PC-9 (cell line): ENCODE data around the gene DNAJC2.

Experiments used
- EZH2 ChIP-seq: fragments of 200-600 bp; sonication (generic); IDR thresholded peaks from 2 replicates; pipeline ENCODE4 v1.8.0; 2017; ENCODE audit warnings: antibody characterized with exemption, low read depth
- TF ChIP-seq, protein P1 (sequence below): fragments of 200-600 bp; sonication (generic); conservative IDR thresholded peaks from 2 replicates; pipeline ENCODE4 v1.6.1; 2017; ENCODE audit warnings: mixed run types, antibody characterized with exemption, mild to moderate bottlenecking, moderate library complexity

DNA sequence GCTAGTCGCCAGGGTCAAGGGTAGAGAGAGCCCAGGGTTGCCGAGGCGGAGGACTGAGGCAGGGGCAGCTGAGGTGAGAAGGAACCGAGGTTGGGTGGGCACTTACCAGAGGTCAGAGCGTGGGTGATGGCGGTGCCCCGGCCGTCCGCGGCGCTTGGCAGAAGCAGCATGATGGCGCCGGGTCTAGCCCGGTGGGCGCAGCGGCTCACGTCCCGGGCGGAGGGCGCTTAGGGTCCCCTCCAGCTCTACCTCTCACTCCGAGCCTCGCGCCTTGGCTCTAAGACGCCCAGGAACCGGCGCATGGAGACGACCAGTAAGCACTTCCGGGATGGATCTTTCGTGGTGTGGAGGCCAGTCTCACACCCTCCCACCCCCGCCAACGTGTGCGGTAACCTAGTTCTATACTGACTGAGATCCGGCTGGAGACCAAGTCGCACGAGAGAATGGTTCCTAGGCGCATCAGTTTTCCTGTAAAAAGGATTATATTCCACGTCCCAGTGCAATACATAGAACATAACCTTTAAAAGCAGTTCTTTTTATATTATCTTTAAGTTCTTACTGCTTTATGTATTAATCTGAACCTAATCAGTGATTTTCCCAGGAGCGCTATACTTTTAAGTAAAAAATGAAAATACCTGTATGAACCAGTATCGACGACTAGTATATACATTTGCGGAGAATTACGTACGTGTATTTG is at the start of gene DNAJC2:
- TF ChIP-seq, protein P1, sequence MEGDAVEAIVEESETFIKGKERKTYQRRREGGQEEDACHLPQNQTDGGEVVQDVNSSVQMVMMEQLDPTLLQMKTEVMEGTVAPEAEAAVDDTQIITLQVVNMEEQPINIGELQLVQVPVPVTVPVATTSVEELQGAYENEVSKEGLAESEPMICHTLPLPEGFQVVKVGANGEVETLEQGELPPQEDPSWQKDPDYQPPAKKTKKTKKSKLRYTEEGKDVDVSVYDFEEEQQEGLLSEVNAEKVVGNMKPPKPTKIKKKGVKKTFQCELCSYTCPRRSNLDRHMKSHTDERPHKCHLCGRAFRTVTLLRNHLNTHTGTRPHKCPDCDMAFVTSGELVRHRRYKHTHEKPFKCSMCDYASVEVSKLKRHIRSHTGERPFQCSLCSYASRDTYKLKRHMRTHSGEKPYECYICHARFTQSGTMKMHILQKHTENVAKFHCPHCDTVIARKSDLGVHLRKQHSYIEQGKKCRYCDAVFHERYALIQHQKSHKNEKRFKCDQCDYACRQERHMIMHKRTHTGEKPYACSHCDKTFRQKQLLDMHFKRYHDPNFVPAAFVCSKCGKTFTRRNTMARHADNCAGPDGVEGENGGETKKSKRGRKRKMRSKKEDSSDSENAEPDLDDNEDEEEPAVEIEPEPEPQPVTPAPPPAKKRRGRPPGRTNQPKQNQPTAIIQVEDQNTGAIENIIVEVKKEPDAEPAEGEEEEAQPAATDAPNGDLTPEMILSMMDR, result no peak
- no peak for TF ChIP-seq EZH2
